Omental fat pad (tissue), 4 donors: ENCODE results near the gene PIGN. TPM values are rescaled to one million over a fixed set of nuclear protein-coding genes. Genes with fewer than 3 reads are reported as not detected.

Experiments
- ATAC-seq: fragments of 150-250 bp; one replicate; pipeline ENCODE4 v1.9.1; 2016; ENCODE audit warnings: mild to moderate bottlenecking, moderate library complexity; ENCODE audit not compliant: low FRiP score
- DNase-seq: peaks from one replicate; pipeline ENCODE4 v3.0.0-alpha.2; 2019; ENCODE audit warnings: low spot score
- total RNA-seq, 4 donors: library from RNA; depleted of rRNA; stranded (reverse); fragments of >200 nt; gene quantifications; one replicate each; pipeline ENCODE4 v1.1.0, GENCODE V29; 2016
- TF ChIP-seq, protein P1 (sequence below), 3 donors: fragments of 450-650 bp; IDR thresholded peaks; one replicate each; pipeline ENCODE4 v1.5.1; 2016 to 2017; ENCODE audit warnings: antibody characterized with exemption in 3 of 3, mild to moderate bottlenecking in 3 of 3, moderate library complexity in 2 of 3

Gene PIGN
- total RNA-seq, 4 donors from 2014 or later = 19.7 to 31.8 (median 24.8) TPM

GRCh38 chr18:62209046-62209445, 22.2 kb upstream of the PIGN start:
- DNase-seq = no peak
- ATAC-seq = no peak
- TF ChIP-seq, protein P1, sequence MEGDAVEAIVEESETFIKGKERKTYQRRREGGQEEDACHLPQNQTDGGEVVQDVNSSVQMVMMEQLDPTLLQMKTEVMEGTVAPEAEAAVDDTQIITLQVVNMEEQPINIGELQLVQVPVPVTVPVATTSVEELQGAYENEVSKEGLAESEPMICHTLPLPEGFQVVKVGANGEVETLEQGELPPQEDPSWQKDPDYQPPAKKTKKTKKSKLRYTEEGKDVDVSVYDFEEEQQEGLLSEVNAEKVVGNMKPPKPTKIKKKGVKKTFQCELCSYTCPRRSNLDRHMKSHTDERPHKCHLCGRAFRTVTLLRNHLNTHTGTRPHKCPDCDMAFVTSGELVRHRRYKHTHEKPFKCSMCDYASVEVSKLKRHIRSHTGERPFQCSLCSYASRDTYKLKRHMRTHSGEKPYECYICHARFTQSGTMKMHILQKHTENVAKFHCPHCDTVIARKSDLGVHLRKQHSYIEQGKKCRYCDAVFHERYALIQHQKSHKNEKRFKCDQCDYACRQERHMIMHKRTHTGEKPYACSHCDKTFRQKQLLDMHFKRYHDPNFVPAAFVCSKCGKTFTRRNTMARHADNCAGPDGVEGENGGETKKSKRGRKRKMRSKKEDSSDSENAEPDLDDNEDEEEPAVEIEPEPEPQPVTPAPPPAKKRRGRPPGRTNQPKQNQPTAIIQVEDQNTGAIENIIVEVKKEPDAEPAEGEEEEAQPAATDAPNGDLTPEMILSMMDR (IDR thresholded peaks at IDR 0.05) = no peak

GRCh38 chr18:62206593-62206992, 19.7 kb upstream of the PIGN start:
- no peak for ATAC-seq
- TF ChIP-seq, protein P1 (IDR thresholded peaks at IDR 0.05) = no peak
- no peak for DNase-seq

DNA sequence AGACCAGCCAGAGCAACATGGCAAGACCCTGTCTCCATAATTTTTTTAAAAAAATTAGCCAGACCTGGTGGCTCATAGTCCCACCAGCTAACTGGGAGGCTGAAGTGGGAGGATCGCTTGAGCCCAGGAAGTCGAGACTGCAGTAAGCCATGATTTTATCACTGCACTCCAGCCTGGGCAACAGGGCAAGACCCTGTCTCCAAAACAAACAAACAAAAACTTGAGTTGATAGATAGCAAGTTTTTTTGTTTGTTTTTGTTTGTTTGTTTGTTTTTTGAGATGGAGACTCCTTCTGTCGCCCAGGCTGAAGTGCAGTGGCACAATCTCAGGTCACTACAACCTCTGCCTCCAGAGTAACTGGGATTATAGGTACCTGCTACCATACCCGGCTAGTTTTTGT, 19.0 kb upstream of the PIGN start:
- ATAC-seq = no peak
- no peak for DNase-seq

GRCh38 chr18:62201870-62202269, 15.0 kb upstream of the PIGN start:
- DNase-seq (no peak), ATAC-seq (no peak)
- TF ChIP-seq, protein P1 (IDR thresholded peaks at IDR 0.05) = no peak

More for the DNA sequence above, 19.0 kb upstream of the PIGN start:
- TF ChIP-seq, protein P1 (IDR thresholded peaks at IDR 0.05) = no peak

DNA sequence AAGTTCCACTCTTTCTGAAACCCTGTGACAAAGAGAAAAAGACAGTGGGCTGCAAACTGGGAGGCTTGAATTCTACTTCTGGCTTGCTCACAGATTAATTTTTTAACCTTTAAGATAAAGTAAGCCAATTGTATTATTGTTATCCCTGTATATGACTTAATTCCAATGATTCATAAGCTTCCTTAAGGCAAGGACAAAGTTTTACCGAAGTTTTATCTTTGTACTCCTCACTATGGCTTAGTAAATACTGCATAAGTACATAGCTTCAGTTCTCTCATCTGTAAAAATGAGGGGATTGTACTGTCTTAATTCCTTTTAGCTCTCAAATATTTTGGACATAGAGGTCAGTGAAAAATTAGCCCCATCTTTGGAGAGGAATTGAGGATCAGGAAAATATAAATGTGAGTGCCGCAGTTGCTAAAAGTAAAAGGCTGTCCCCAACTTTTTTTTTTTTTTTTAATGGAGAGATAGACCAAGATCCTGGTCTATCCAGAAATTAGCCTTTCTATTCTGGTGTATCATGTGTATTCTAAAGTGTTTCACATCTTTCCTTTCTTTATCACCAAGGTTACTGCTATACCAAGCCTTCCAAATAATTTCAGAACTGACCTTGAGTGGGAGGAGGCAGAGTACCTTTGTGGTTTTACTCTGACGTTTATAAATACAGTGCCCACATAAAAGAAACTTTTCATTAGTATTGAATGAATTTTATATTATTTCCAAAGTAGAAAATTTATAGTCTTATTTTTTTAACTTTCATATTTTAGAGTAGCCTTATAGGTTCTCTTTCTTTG, 13.5 kb upstream of the PIGN start:
- TF ChIP-seq, protein P1 (IDR thresholded peaks at IDR 0.05) = no peak
- DNase-seq (no peak), ATAC-seq (no peak)

DNA sequence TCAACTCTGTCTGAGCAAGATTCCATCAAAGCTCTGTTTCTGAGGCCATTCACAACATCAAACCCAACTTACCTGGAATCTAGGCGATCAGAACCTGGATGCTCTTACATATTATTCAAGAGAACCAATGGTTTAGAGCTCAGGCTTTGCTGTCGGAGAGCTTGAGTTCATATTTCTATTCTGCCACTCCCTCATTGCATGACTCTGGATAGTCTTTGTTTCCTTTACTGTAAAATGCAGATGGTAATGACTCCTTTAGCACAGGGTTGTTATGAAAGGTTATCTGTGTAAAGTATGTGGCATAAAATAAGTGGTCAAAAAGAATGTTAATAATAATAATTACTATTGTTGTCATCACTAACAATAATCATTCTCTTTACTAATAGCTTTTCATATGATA, 12.8 kb upstream of the PIGN start:
- DNase-seq (no peak), ATAC-seq (no peak)
- TF ChIP-seq, protein P1 (IDR thresholded peaks at IDR 0.05) = no peak

DNA sequence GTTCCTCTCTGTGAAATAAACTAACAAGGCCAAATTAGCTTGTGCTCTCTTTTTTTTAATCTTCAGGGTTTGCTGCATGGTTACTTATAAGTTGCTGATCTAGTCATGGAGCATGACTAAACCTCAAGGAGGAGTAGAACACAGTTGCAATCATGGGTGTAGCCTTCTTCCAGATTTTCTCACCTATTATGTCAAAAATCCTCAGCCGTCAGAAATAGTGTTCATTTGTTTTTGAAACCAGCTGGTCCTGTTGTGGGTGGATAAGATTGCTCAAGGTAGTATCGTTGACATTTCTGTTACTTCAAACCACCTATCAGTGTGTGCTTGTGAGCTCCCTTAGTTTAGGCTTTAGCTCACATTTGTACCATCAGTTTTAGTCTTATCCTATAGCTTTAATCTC, 11.4 kb upstream of the PIGN start:
- DNase-seq = no peak
- TF ChIP-seq, protein P1 (IDR thresholded peaks at IDR 0.05) = no peak
- ATAC-seq = no peak
